Heart right ventricle (tissue), 16 donors: Measurements from ENCODE around the gene SLC5A5. TPM values are rescaled to one million over a fixed set of nuclear protein-coding genes. Genes with fewer than 3 reads are reported as not detected.
A peak's percentile ranks its signal among the peaks of the same experiment; 100 is the strongest.

Experiments used
- ATAC-seq, 8 donors: fragments of 200-7000 bp; cut with Tn5 transposase; one replicate each; pipeline ENCODE4 v1.9.1; 2020; ENCODE audit warnings: mild to moderate bottlenecking in 8 of 8, moderate library complexity in 8 of 8, moderate number of reproducible peaks in 1 of 8
- DNase-seq, 2 donors: peaks; one replicate each; pipeline ENCODE4 v3.0.0-alpha.2; 2020
- H3K27ac ChIP-seq, 10 donors: fragments of 200-600 bp; sonication (generic) in 2 of 10; one replicate each; pipeline versions ENCODE4 v1.5.0 to v1.8.0; 2020 to 2022; ENCODE audit warnings: mild to moderate bottlenecking in 3 of 10
- H3K27me3 ChIP-seq, 7 donors: fragments of 200-600 bp; one replicate each; pipeline ENCODE4 v1.8.0; 2021 to 2022; ENCODE audit warnings: mild to moderate bottlenecking in 2 of 7
- H3K36me3 ChIP-seq, 9 donors: fragments of 200-600 bp; sonication (generic) in 1 of 9; one replicate each; pipeline versions ENCODE4 v1.5.0 to v1.8.0; 2020 to 2022; ENCODE audit warnings: mild to moderate bottlenecking in 2 of 9
- H3K4me1 ChIP-seq, 9 donors: fragments of 200-600 bp; sonication (generic) in 1 of 9; one replicate each; pipeline versions ENCODE4 v1.5.0 to v1.8.0; 2020 to 2022; ENCODE audit warnings: mild to moderate bottlenecking in 4 of 9
- H3K4me3 ChIP-seq, 10 donors: fragments of 200-600 bp; sonication (generic) in 2 of 10; one replicate each; pipeline versions ENCODE4 v1.5.0 to v1.8.0; 2020 to 2022; ENCODE audit warnings: mild to moderate bottlenecking in 7 of 10, moderate library complexity in 2 of 10
- H3K9me3 ChIP-seq, 11 donors: fragments of 200-600 bp in 10 of 11; sonication (generic) in 2 of 11; one replicate each; pipeline versions ENCODE4 v1.5.0 to v1.8.0; 2013 to 2022; ENCODE audit warnings: mild to moderate bottlenecking in 2 of 11, control low read depth in 1 of 11, moderate library complexity in 1 of 11
- WGBS, 2 donors: extraction: QIAGEN DNeasy Blood & Tissue Kit; methylation state at CpG; one replicate each; pipeline ENCODE4 v1.1.7; 2013; ENCODE audit warnings: inconsistent platforms in 1 of 2; 5-methylcytosine and 5-hydroxymethylcytosine counted together
- intact Hi-C, 10 donors: fragments of 100-400 bp; cut with DNase I; formaldehyde crosslinking; loops; one replicate each; pipeline versions ENCODE4 v1.11.1 to v1.14.2; 2022
- polyA plus RNA-seq, 2 donors: library from polyadenylated mRNA; stranded (reverse); fragments of 200-250 nt; gene quantifications; one replicate each; pipeline ENCODE4 v1.2.3, GENCODE V29; 2013
- total RNA-seq, 10 donors: library from RNA; stranded (reverse); fragmentation: NEBNext Ultra II Directional in 3 of 10; extraction: Animal tissue kit (Norgen Biotek cat#: 25700) in 3 of 10; gene quantifications; one replicate each; pipeline versions ENCODE4 v1.2.1 to v1.2.4, GENCODE V29; 2021 to 2023
- TF ChIP-seq, protein P1 (sequence below), 9 donors: fragments of 200-600 bp; sonication (generic) in 2 of 9; IDR thresholded peaks; one replicate each; pipeline versions ENCODE4 v1.5.0 to v1.8.0; 2021 to 2022; ENCODE audit warnings: antibody characterized with exemption in 9 of 9, mild to moderate bottlenecking in 5 of 9, moderate library complexity in 1 of 9
- donor health status: Arrhythmogenic right ventricular cardiomyopathy.
- donor health status: ischemic (EF 13 %, LVEDD 7.1; RV severe dilation, severe dysfunction).
- donor health status: healthy with polysubstance abuse.
- donor health status: DM: no; HTN: yes; CAD: no.
- donor health status: DM: no; HTN: no; CAD: no.
- donor health status: ischemic (EF 25% LVEDD 6.9; RV normal size, moderate dysfunction).
- donor health status: ischemic (EF 25% LVEDD 5.7; RV mildly dilated, moderate dysfunction).
- donor health status: healthy.
- donor health status: DM: yes; HTN: yes; CAD: no.
- donor health status: Ischemic cardiomyopathy.
- donor health status: ischemic (EF 35%, LVEDD 5.7; RV mildly dilated, moderate dysfunction).
- donor health status: nonischemic (EF 11% LVEDD 7.7; RV severe dilation, severe dysfunction).
- donor health status: DM: yes; HTN: yes; CAD: no.
- donor health status: PGD.
- donor health status: ischemic (EF 29% LVEDD 5.4; RV normal size, mild dysfunction).
- donor health status: nonischemic (EF 23%, LVEDD 6.1; RV moderate dilation, normal function).

SLC5A5 gene
- total and polyA plus RNA-seq, 12 donors, result 0.16 TPM; not detected in 11

DNA sequence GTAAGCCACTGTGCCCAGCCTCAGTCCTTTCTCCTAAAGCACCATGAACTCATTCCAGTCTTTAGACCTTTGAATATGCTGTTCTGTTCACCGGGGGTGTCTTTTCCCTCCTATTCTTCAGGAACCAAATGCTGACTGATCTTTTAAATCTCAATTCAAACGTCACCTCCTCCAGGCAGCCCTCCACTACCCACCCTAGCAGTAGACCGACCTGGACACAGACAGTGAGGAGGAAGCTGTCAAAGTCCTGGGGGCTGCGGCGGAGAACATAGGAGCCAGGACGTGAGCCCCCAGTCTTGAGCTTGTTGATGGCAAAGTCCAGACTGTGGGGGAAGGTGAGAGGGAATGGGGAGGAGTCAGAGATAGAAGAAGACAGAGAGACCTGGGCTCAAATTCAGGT lies 31.7 kb upstream of the SLC5A5 start:
- TF ChIP-seq, protein P1, sequence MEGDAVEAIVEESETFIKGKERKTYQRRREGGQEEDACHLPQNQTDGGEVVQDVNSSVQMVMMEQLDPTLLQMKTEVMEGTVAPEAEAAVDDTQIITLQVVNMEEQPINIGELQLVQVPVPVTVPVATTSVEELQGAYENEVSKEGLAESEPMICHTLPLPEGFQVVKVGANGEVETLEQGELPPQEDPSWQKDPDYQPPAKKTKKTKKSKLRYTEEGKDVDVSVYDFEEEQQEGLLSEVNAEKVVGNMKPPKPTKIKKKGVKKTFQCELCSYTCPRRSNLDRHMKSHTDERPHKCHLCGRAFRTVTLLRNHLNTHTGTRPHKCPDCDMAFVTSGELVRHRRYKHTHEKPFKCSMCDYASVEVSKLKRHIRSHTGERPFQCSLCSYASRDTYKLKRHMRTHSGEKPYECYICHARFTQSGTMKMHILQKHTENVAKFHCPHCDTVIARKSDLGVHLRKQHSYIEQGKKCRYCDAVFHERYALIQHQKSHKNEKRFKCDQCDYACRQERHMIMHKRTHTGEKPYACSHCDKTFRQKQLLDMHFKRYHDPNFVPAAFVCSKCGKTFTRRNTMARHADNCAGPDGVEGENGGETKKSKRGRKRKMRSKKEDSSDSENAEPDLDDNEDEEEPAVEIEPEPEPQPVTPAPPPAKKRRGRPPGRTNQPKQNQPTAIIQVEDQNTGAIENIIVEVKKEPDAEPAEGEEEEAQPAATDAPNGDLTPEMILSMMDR (IDR thresholded peaks at IDR 0.05), result no peak
- DNase-seq (no peak), ATAC-seq (no peak)
- no peak overlapping the region for H3K4me3 ChIP-seq
- no peaks in the 10 kb centered on the region for H3K9me3 ChIP-seq
- peaks cover 0 to 66% (median 18%) of the 10 kb centered on the region in 7 donors for H3K27me3 ChIP-seq
- intact Hi-C loops, result no loop called here
- 85 to 89% methylated on average over 6 of the region's 6 CpGs for WGBS, 2 donors
- H3K36me3 ChIP-seq, result peaks cover 0 to 89% (median 0%) of the 10 kb centered on the region in 9 donors
- H3K27ac ChIP-seq, result no peak overlapping the region
- H3K4me1 ChIP-seq, result peaks cover 0 to 34% (median 6%) of the 10 kb centered on the region in 9 donors

DNA sequence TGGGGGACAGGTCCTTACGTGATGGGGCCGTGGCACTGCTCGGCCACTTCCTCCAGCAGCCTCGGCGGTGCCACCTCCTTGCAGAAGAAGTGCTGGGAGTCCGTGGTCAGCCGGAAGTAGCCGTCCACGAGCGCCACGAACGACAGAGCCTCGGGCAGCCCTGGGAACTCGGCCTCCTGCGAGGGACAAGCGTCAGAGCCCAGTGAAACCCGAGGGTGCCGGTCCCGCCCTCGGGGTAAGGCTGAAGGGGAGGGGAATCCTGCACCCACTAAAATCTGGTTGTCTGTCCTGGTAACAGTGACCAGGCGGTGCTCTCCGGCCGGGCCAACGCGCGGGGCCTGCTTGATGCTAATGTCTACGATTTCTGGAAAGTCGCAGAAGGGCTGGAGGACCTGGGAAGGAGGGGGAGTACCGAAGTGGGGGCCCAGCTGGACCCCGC lies 30.4 kb upstream of the SLC5A5 start:
- Histone ChIP-seq H3K27ac (peak overlapping the region in 1 of 10 donors; percentile 1), H3K4me1 (peaks cover 0 to 44% (median 6%) of the 10 kb centered on the region in 9 donors), H3K36me3 (peaks cover 0 to 75% (median 0%) of the 10 kb centered on the region in 9 donors), H3K4me3 (peak overlapping the region in 5 of 10 donors; percentile 24 to 44 (median 36)), H3K27me3 (peaks cover 0 to 77% (median 18%) of the 10 kb centered on the region in 7 donors), H3K9me3 (no peaks in the 10 kb centered on the region)
- WGBS, 2 donors, result 23 to 36% methylated on average over 30 of the region's 30 CpGs
- TF ChIP-seq, protein P1 (IDR thresholded peaks at IDR 0.05), result no peak
- intact Hi-C loops, result no loop called here
- peak in 1 of 2 donors; percentile 29 for DNase-seq
- ATAC-seq, result peak in 6 of 8 donors; percentile 5 to 23 (median 7)

DNA sequence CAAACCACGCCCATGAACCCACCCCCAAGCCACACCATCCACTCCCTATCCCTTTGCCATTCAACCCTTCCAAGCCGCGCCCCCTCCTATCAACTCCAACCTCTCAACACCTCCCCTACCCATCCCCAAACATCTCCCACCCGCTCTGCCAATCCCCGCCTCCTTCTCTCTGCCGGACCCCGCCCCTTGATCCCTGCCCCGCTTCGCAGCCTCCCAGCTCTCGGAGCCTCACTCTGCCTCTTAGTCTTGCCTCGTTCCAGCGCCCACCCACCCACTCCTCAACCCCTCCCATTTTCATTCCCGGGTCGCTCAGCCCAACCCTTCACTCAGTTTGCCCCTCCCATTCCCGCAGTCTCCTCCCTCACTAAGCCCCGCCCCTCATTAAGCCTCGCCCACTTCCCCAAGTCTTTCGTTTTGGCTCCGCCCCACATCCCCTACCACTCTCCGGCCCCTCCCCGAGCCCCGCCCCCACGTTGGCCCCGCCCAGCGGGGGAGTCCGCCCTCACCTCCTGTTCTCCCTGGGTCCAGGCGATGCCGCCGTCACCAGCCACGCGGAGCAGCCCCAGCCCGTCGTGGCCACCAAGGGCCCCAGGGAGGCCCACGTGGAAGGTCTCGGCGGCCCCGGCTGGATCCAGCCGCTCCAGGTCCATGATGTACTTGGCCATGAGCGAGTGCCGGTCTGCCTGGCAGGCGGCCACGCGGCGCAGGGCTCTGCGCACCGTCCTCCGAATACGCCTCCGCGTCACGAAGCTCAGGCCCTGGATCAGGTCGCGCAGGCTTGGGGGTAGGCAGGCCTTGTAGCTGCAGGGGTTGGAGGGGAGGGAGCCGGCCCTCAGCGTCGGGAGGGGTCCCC lies 29.7 kb upstream of the SLC5A5 start:
- peak; percentile 72 to 89 (median 84) for ATAC-seq
- Histone ChIP-seq H3K36me3 (peaks cover 0 to 68% (median 0%) of the 10 kb centered on the region in 9 donors), H3K9me3 (no peaks in the 10 kb centered on the region), H3K27ac (peak overlapping the region in 2 of 10 donors; percentile 5 to 10), H3K4me1 (peaks cover 0 to 50% (median 7%) of the 10 kb centered on the region in 9 donors), H3K27me3 (peaks cover 0 to 81% (median 18%) of the 10 kb centered on the region in 7 donors), H3K4me3 (peak overlapping the region in 8 of 10 donors; percentile 1 to 44 (median 32))
- TF ChIP-seq, protein P1 (IDR thresholded peaks at IDR 0.05), result no peak
- intact Hi-C loops, result no loop called here
- WGBS, 2 donors, result 7 to 23% methylated on average over 55 to 56 of the region's 56 CpGs
- peak; percentile 76 to 82 for DNase-seq

DNA sequence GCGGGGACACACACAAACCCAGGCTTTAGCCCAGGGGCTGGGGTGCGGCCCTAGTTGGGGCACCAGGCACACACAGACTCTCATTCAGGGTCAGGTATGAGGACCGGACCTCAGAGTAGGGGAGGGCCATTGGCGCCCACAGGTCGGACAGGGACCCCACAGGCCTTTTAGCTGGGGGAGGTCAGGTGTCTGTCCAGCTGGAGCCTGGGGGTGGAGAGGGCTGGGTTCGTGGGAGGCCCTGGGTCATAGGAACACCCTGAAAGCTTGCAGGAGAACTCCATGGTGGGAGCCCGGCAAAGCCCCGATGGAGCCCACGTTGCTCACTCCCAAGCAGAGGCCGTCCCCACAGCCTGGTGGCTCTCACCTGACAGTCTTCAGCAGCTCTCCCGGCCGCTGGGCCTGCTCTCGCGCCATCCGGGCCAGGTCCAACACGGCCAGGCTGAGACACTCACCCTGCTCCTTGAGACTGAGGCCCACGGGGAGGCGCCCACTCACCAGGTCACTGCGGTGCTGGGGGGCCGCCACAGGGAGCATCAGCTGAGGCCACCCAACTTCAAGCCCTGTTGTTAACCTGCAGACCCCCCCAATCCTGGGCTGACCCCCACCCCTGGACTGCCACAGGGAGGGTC lies 29.0 kb upstream of the SLC5A5 start:
- H3K27ac ChIP-seq, result peak overlapping the region in 2 of 10 donors; percentile 5 to 10

More for the DNA sequence above, 29.0 kb upstream of the SLC5A5 start:
- DNase-seq, result no peak
- Histone ChIP-seq H3K9me3 (no peaks in the 10 kb centered on the region), H3K4me1 (peaks cover 0 to 58% (median 12%) of the 10 kb centered on the region in 9 donors), H3K36me3 (peaks cover 0 to 61% (median 0%) of the 10 kb centered on the region in 9 donors), H3K27me3 (peaks cover 0 to 81% (median 18%) of the 10 kb centered on the region in 7 donors), H3K4me3 (peak overlapping the region in 8 of 10 donors; percentile 1 to 44 (median 32))
- no peak for ATAC-seq
- intact Hi-C loops, result no loop called here
- WGBS, 2 donors, result 64 to 71% methylated on average over 20 of the region's 20 CpGs
- TF ChIP-seq, protein P1 (IDR thresholded peaks at IDR 0.05), result no peak
